Astrocyte (in vitro differentiated cells and primary cell): ENCODE measurements around the gene TMPRSS9. TPM values are rescaled to one million over a fixed set of nuclear protein-coding genes. Genes with fewer than 3 reads are reported as not detected.
A peak's percentile ranks its signal among the peaks of the same experiment; 100 is the strongest.

Source experiments
- DNase-seq: peaks from one replicate; pipeline ENCODE4 v3.0.0-alpha.2; 2010; ENCODE audit warnings: low read depth
- FAIRE-seq: peaks from 2 replicates; lab custom pipeline; 2011; peaks lifted over from hg19 to GRCh38; lab: Jason Lieb, UNC
- H2AFZ ChIP-seq: 2 replicates; pipeline ENCODE4 v1.6.0; 2012; ENCODE audit warnings: low read depth, low read length, inconsistent platforms
- H3K27ac ChIP-seq: 2 replicates; pipeline ENCODE4 v1.5.1; 2011; ENCODE audit warnings: low read depth, low read length, inconsistent platforms
- H3K27me3 ChIP-seq: 2 replicates; pipeline ENCODE4 v1.6.0; 2011; ENCODE audit warnings: low read length, inconsistent platforms; ENCODE audit not compliant: insufficient read depth
- H3K36me3 ChIP-seq: 2 replicates; pipeline ENCODE4 v1.5.1; 2011; ENCODE audit warnings: low read length, inconsistent platforms; ENCODE audit not compliant: insufficient read depth
- H3K4me1 ChIP-seq: 2 replicates; pipeline ENCODE4 v1.5.1; 2011; ENCODE audit warnings: low read length, inconsistent platforms; ENCODE audit not compliant: insufficient read depth
- H3K4me2 ChIP-seq: 2 replicates; pipeline ENCODE4 v1.6.0; 2012; ENCODE audit warnings: low read length, inconsistent platforms
- H3K4me3 ChIP-seq: 2 replicates; pipeline ENCODE4 v1.5.1; 2011; ENCODE audit warnings: low read depth, mild to moderate bottlenecking, low read length, inconsistent platforms; ENCODE audit not compliant: insufficient read depth
- H3K79me2 ChIP-seq: 2 replicates; pipeline ENCODE4 v1.6.0; 2012; ENCODE audit warnings: mild to moderate bottlenecking, low read length, inconsistent platforms; ENCODE audit not compliant: insufficient read depth
- H3K9ac ChIP-seq: 2 replicates; pipeline ENCODE4 v1.6.0; 2012; ENCODE audit warnings: mild to moderate bottlenecking, low read length, inconsistent platforms
- H3K9me3 ChIP-seq: 2 replicates; pipeline ENCODE4 v1.5.1; 2012; ENCODE audit warnings: low read depth, mild to moderate bottlenecking, low read length, inconsistent platforms; ENCODE audit not compliant: insufficient read depth
- H4K20me1 ChIP-seq: 2 replicates; pipeline ENCODE4 v1.6.0; 2012; ENCODE audit warnings: low read length, inconsistent platforms; ENCODE audit not compliant: insufficient read depth
- H3K27ac Mint-ChIP-seq: one replicate; pipeline ENCODE4 v1.8.0; 2021; ENCODE audit warnings: mild to moderate bottlenecking, mixed read lengths; ENCODE audit not compliant: unreplicated experiment
- H3K27me3 Mint-ChIP-seq: one replicate; pipeline ENCODE4 v1.8.0; 2021; ENCODE audit warnings: low read depth, mixed read lengths; ENCODE audit not compliant: unreplicated experiment
- H3K36me3 Mint-ChIP-seq: one replicate; pipeline ENCODE4 v1.8.0; 2021; ENCODE audit warnings: low read depth, mixed read lengths; ENCODE audit not compliant: unreplicated experiment
- H3K4me1 Mint-ChIP-seq: one replicate; pipeline ENCODE4 v1.8.0; 2021; ENCODE audit warnings: low read depth, mixed read lengths; ENCODE audit not compliant: unreplicated experiment
- H3K4me3 Mint-ChIP-seq: one replicate; pipeline ENCODE4 v1.8.0; 2021; ENCODE audit warnings: mild to moderate bottlenecking, moderate library complexity, mixed read lengths; ENCODE audit not compliant: unreplicated experiment
- H3K9me3 Mint-ChIP-seq: one replicate; pipeline ENCODE4 v1.8.0; 2021; ENCODE audit warnings: mild to moderate bottlenecking, mixed read lengths; ENCODE audit not compliant: unreplicated experiment
- CTCF ChIP-seq: IDR thresholded peaks from 2 replicates; pipeline ENCODE4 v1.5.1; 2011; ENCODE audit warnings: low read depth, mild to moderate bottlenecking, inconsistent platforms, low read length, moderate library complexity; ENCODE audit not compliant: insufficient read depth
- EZH2 ChIP-seq: IDR thresholded peaks from 2 replicates; pipeline ENCODE4 v1.6.1; 2012; ENCODE audit warnings: mild to moderate bottlenecking, low read length, inconsistent platforms; ENCODE audit not compliant: insufficient read depth
- total RNA-seq: library from RNA; stranded (reverse); gene quantifications from 2 replicates; pipeline ENCODE4 v1.2.1, GENCODE V29; 2021

The TMPRSS9 gene
- total RNA-seq, 1 donor from 2014 or later = 0.16 TPM

- Mint-ChIP-seq H3K4me3 (no peak overlapping the region), H3K27ac (peak overlapping the region; percentile 12), H3K36me3 (peaks cover 2% of the 10 kb centered on the region), H3K9me3 (no peaks in the 10 kb centered on the region), H3K4me1 (peaks cover 2% of the 10 kb centered on the region), H3K27me3 (no peaks in the 10 kb centered on the region)
- DNase-seq (no peak), FAIRE-seq (no peak)
- Histone ChIP-seq H3K79me2 (peaks cover 40% of the 10 kb centered on the region), H3K9ac (no peak overlapping the region), H3K4me3 (no peak overlapping the region), H3K27ac (no peak overlapping the region), H3K9me3 (no peaks in the 10 kb centered on the region), H3K4me2 (no peak overlapping the region), H2AFZ (no peak overlapping the region), H3K27me3 (no peaks in the 10 kb centered on the region), H3K4me1 (peaks cover 14% of the 10 kb centered on the region), H3K36me3 (no peaks in the 10 kb centered on the region), H4K20me1 (peaks cover 36% of the 10 kb centered on the region)
- no peak for TF ChIP-seq EZH2
- TF ChIP-seq CTCF = no peak
Observed at GRCh38 chr19:2421581-2422306, 61.7 kb downstream of the TMPRSS9 start.

- H3K9me3 ChIP-seq = no peaks in the 10 kb centered on the region
- no peaks in the 10 kb centered on the region for H3K27me3 Mint-ChIP-seq
- no peak overlapping the region for H3K27ac Mint-ChIP-seq
- no peaks in the 10 kb centered on the region for H3K36me3 Mint-ChIP-seq
- peaks cover 20% of the 10 kb centered on the region for H3K4me1 ChIP-seq
- no peak overlapping the region for H3K27ac ChIP-seq
- TF ChIP-seq EZH2 (no peak), CTCF (no peak)
- FAIRE-seq = no peak
- H3K9me3 Mint-ChIP-seq = no peaks in the 10 kb centered on the region
- no peak overlapping the region for H2AFZ ChIP-seq
- no peak overlapping the region for H3K4me3 ChIP-seq
- peaks cover 4% of the 10 kb centered on the region for H3K4me1 Mint-ChIP-seq
- no peak overlapping the region for H3K9ac ChIP-seq
- no peak overlapping the region for H3K4me3 Mint-ChIP-seq
- H3K4me2 ChIP-seq = no peak overlapping the region
- H4K20me1 ChIP-seq = peaks cover 32% of the 10 kb centered on the region
- H3K27me3 ChIP-seq = no peaks in the 10 kb centered on the region
- H3K79me2 ChIP-seq = peaks cover 47% of the 10 kb centered on the region
- no peaks in the 10 kb centered on the region for H3K36me3 ChIP-seq
- no peak for DNase-seq
Observed at GRCh38 chr19:2423071-2423914, 63.2 kb downstream of the TMPRSS9 start.
